HepG2 (cell line): ENCODE measurements around the gene LIMA1. TPM values are rescaled to one million over a fixed set of nuclear protein-coding genes. Genes with fewer than 3 reads are reported as not detected.

Experiments used
- BORCS8-MEF2B ChIP-seq: sonication (generic); formaldehyde crosslinking; IDR thresholded peaks from 2 replicates; pipeline ENCODE4 v1.8.0; 2022; ENCODE audit warnings: mild to moderate bottlenecking, missing genetic modification reagents
- EZH2 ChIP-seq: conservative IDR thresholded peaks from 2 replicates; pipeline ENCODE4 v1.6.1; 2012; ENCODE audit warnings: mild to moderate bottlenecking, low read depth, low read length, moderate library complexity
- IRF2 ChIP-seq: IDR thresholded peaks from 2 replicates; pipeline ENCODE4 v1.6.1; 2018; ENCODE audit warnings: missing genetic modification reagents, missing compliant biosample characterization
- MAZ ChIP-seq, 2 experiments: sonication (generic) in 1 of 2; formaldehyde crosslinking in 1 of 2; IDR thresholded peaks; 2 replicates each; pipeline versions ENCODE4 v1.5.0 to v1.6.1; 2012 to 2020; ENCODE audit warnings: low read depth in 2 of 2, mild to moderate bottlenecking in 2 of 2, borderline replicate concordance in 1 of 2, improper control_type of control experiment in 1 of 2, low read length in 1 of 2, missing genetic modification reagents in 1 of 2, moderate library complexity in 1 of 2
- MEIS1 ChIP-seq: sonication (generic); formaldehyde crosslinking; IDR thresholded peaks from 2 replicates; pipeline ENCODE4 v1.9.0; 2021; ENCODE audit warnings: mild to moderate bottlenecking, missing genetic modification reagents, moderate library complexity, borderline replicate concordance
- MTA3 ChIP-seq: sonication (generic); formaldehyde crosslinking; IDR thresholded peaks from 2 replicates; pipeline ENCODE4 v1.4.0; 2020; ENCODE audit warnings: missing genetic modification reagents
- MTERF4 ChIP-seq: sonication (generic); formaldehyde crosslinking; IDR thresholded peaks from 2 replicates; pipeline ENCODE4 v1.8.0; 2023; ENCODE audit warnings: mild to moderate bottlenecking, missing genetic modification reagents
- MTF1 ChIP-seq: sonication (generic); formaldehyde crosslinking; IDR thresholded peaks from 2 replicates; pipeline ENCODE4 v1.5.0; 2020; ENCODE audit warnings: missing genetic modification reagents
- NFYB ChIP-seq: sonication (generic); formaldehyde crosslinking; IDR thresholded peaks from 2 replicates; pipeline ENCODE4 v1.4.0; 2020; ENCODE audit warnings: missing genetic modification reagents
- NONO ChIP-seq, 2 experiments: fragments of 450-650 bp in 1 of 2; sonication (generic) in 1 of 2; formaldehyde crosslinking in 1 of 2; IDR thresholded peaks in 1 of 2; conservative IDR thresholded peaks in 1 of 2; 2 replicates each; pipeline versions ENCODE4 v1.6.1 to v1.8.0; 2017 to 2022; ENCODE audit warnings: mild to moderate bottlenecking in 1 of 2, missing genetic modification reagents in 1 of 2, moderate library complexity in 1 of 2
- PLSCR1 ChIP-seq: sonication (generic); formaldehyde crosslinking; IDR thresholded peaks from 2 replicates; pipeline ENCODE4 v1.5.0; 2020; ENCODE audit warnings: missing genetic modification reagents, mild to moderate bottlenecking, borderline replicate concordance
- SIN3B ChIP-seq: fragments of 150-350 bp; IDR thresholded peaks from 2 replicates; pipeline ENCODE4 v1.6.1; 2014; ENCODE audit warnings: low read length
- ZBTB14 ChIP-seq: sonication (generic); formaldehyde crosslinking; IDR thresholded peaks from 2 replicates; pipeline ENCODE4 v1.4.0; 2020; ENCODE audit warnings: missing genetic modification reagents
- ZBTB4 ChIP-seq: sonication (generic); formaldehyde crosslinking; IDR thresholded peaks from 2 replicates; pipeline ENCODE4 v1.4.0; 2020; ENCODE audit warnings: missing genetic modification reagents, mild to moderate bottlenecking, borderline replicate concordance
- ZBTB43 ChIP-seq: sonication (generic); formaldehyde crosslinking; conservative IDR thresholded peaks from 2 replicates; pipeline ENCODE4 v1.4.0; 2020; ENCODE audit warnings: missing genetic modification reagents
- ZC3H13 ChIP-seq: sonication (generic); formaldehyde crosslinking; IDR thresholded peaks from 2 replicates; pipeline ENCODE4 v1.8.1; 2023; ENCODE audit warnings: mild to moderate bottlenecking, missing genetic modification reagents, moderate library complexity
- ZMYM4 ChIP-seq: sonication (generic); formaldehyde crosslinking; IDR thresholded peaks from 2 replicates; pipeline ENCODE4 v1.8.1; 2023; ENCODE audit warnings: mild to moderate bottlenecking, missing genetic modification reagents
- ZNF747 ChIP-seq: sonication (generic); formaldehyde crosslinking; IDR thresholded peaks from 2 replicates; pipeline ENCODE4 v1.8.1; 2023; ENCODE audit warnings: missing genetic modification reagents, mild to moderate bottlenecking, borderline replicate concordance
- ZNF761 ChIP-seq: sonication (generic); formaldehyde crosslinking; conservative IDR thresholded peaks from 2 replicates; pipeline ENCODE4 v1.4.0; 2020; ENCODE audit warnings: mild to moderate bottlenecking, missing genetic modification reagents
- ZNF788 ChIP-seq: sonication (generic); formaldehyde crosslinking; IDR thresholded peaks from 2 replicates; pipeline ENCODE4 v1.5.0; 2020; ENCODE audit warnings: mild to moderate bottlenecking, missing genetic modification reagents, borderline replicate concordance
- ZNF883 ChIP-seq: sonication (generic); formaldehyde crosslinking; IDR thresholded peaks from 2 replicates; pipeline ENCODE4 v1.5.1; 2020; ENCODE audit warnings: mild to moderate bottlenecking, missing genetic modification reagents; ENCODE audit errors: not compliant biosample characterization
- polyA plus RNA-seq, 8 experiments: library from polyadenylated mRNA; depleted of rRNA in 3 of 8; stranded (reverse) in 7 of 8; unstranded in 1 of 8; fragments of >200 nt; fragmentation: Illumina TruSeq in 4 of 8; extraction: Trizol in 4 of 8; gene quantifications; 2 replicates each; pipeline versions ENCODE4 v1.2.1 to v1.2.3, GENCODE V29; 2011 to 2016; ENCODE audit warnings: low read depth in 4 of 8, missing spikeins in 1 of 8, mixed read lengths in 1 of 8; ENCODE audit not compliant: insufficient read depth in 1 of 8
- total RNA-seq, 5 experiments: library from RNA; depleted of rRNA; stranded (reverse); fragments of >200 nt; fragmentation: Illumina TruSeq; extraction: Trizol; gene quantifications; 2 replicates each; pipeline ENCODE4 v1.2.3, GENCODE V29; 2016; ENCODE audit warnings: low read depth in 1 of 5

The LIMA1 gene
- total and polyA plus RNA-seq, 2 of the 13 experiments (the other 11 are each of a cell fraction or from before 2014, with no cell fraction given) = 13.0 to 19.8 TPM

GRCh38 chr12:50283229-50283923 lies at the start of gene LIMA1 (continued):
- TF ChIP-seq PLSCR1 = no peak
- no peak for TF ChIP-seq EZH2
- TF ChIP-seq BORCS8-MEF2B (CRISPR knock-in tag) = peak; percentile 67
- no peak for TF ChIP-seq ZNF788
- TF ChIP-seq NONO (IDR thresholded peaks at IDR 0.05) = no peak
- TF ChIP-seq NONO (CRISPR knock-in tag; conservative IDR thresholded peaks at IDR 0.05) = peak; percentile 49; the same call in 1 of the 2 replicates
- peak; percentile 28 for TF ChIP-seq ZNF883 (CRISPR knock-in tag)
- peak; percentile 28; the same call in 1 of the 2 replicates for TF ChIP-seq MAZ (IDR thresholded peaks at IDR 0.05; ENCODE audit: borderline replicate concordance, low read depth, low read length)
- TF ChIP-seq MAZ (CRISPR knock-in tag; IDR thresholded peaks at IDR 0.05; ENCODE audit: low read depth) = peak; percentile 52; the same call in 1 of the 2 replicates
- peak; percentile 99 for TF ChIP-seq ZBTB14 (CRISPR knock-in tag)
- TF ChIP-seq MTF1 (CRISPR knock-in tag) = no peak
- TF ChIP-seq NFYB = no peak
- TF ChIP-seq ZMYM4 (CRISPR knock-in tag) = peak; percentile 79
- TF ChIP-seq ZBTB4 (CRISPR knock-in tag) = no peak
- TF ChIP-seq SIN3B = no peak
- TF ChIP-seq ZNF761 (CRISPR knock-in tag) = peak; percentile 61; the same call in 1 of the 2 replicates
- TF ChIP-seq ZBTB43 (CRISPR knock-in tag) = no peak; the same call in 1 of the 2 replicates
- peak; percentile 40; the same call in 1 of the 2 replicates for TF ChIP-seq MEIS1 (CRISPR knock-in tag)
- no peak for TF ChIP-seq IRF2
- peak; percentile 38; the same call in 1 of the 2 replicates for TF ChIP-seq ZNF747 (CRISPR knock-in tag)
- TF ChIP-seq MTERF4 (CRISPR knock-in tag) = peak; percentile 62; the same call in 1 of the 2 replicates
- no peak for TF ChIP-seq ZC3H13
- no peak for TF ChIP-seq MTA3 (CRISPR knock-in tag)
